Peyer's patch (tissue), 4 donors: Measurements from ENCODE around the gene TMEM100.

Source experiments
- CTCF ChIP-seq, 6 experiments: fragments of 450-650 bp in 4 of 6; fragments of 200-600 bp in 2 of 6; sonication (generic) in 1 of 6; IDR thresholded peaks; one replicate each; pipeline ENCODE4 v1.5.1; 2017 to 2019; ENCODE audit warnings: antibody characterized with exemption in 6 of 6, mild to moderate bottlenecking in 3 of 6, moderate library complexity in 1 of 6
- POLR2A ChIP-seq, 2 donors: fragments of 450-650 bp; IDR thresholded peaks; one replicate each; pipeline ENCODE4 v1.5.1; 2017; ENCODE audit warnings: antibody characterized with exemption in 2 of 2, mild to moderate bottlenecking in 2 of 2, moderate library complexity in 2 of 2

- no peak for TF ChIP-seq CTCF (IDR thresholded peaks at IDR 0.05)
- no peak for TF ChIP-seq POLR2A (IDR thresholded peaks at IDR 0.05)
These were observed 34.0 kb upstream of the TMEM100 start for GRCh38 chr17:55756689-55757088.
